ENCODE data around the gene TGFBR2. TPM values are rescaled to one million over a fixed set of nuclear protein-coding genes. Genes with fewer than 3 reads are reported as not detected.
A peak's percentile ranks its signal among the peaks of the same experiment; 100 is the strongest.

Gene TGFBR2
- polyA plus RNA-seq, 3 donors = 46.6 to 60.3 (median 57.0) TPM

DNA sequence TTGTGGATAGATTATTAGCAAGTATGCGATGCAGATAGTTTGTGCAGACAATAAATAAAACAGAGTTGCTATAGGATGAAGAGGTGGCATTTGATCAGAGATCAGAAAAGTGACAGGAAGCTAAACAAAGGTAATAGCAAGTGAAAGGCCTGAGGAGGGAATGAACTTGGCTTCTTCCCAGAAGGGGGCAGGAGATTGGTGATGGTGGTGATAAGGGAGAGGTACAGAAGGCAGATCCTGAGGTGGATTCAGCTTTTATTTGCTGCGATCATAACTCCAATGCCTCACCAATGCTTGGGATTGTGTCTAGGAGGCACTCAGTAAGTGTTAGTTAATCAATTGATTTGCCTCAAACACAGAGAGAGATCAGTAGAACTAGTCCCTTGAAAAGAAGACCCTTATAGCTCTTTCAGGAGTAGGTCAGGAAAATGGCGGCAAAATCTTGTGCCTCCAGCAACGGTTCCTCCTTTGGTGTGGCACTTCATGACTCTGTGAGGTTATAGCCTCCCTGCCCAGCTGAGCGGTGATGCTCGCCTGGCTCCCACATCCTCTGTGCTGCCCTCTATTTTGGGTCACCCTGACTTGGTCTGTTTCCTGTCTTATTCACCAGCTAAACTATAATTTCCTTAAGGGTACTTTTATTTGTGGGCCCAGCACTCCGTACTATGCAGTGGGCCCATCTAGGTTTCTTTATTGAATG lies 37.5 kb downstream of the TGFBR2 start:
- Mint-ChIP-seq H3K27me3 (ENCODE audit: low read depth in 3 of 3) (no peaks in the 10 kb centered on the region), H3K36me3 (peaks cover 47 to 59% of the 10 kb centered on the region in 2 donors), H3K27ac (peak overlapping the region; percentile 76 to 90 (median 81)), H3K4me1 (peaks cover 95% of the 10 kb centered on the region), H3K4me3 (peak overlapping the region in 1 of 2 donors; percentile 62), H3K9me3 (no peaks in the 10 kb centered on the region)
- intact Hi-C loops (cut with micrococcal nuclease) = loop anchor here (5.0 to 10.0 kb wide), 2 partner anchors 37 to 901 kb away; partner anchors contain the start of gene TGFBR2 (in 1 of the 2)
- no peaks in the 10 kb centered on the region for H3K9me3 ChIP-seq (replicated peaks in 1 of 2; ENCODE audit: control insufficient read depth in 1 of 2, insufficient read depth in 1 of 2, low read length in 2 of 2)
- H4K20me1 ChIP-seq (ENCODE audit: insufficient read depth, low read length) = peaks cover 61% of the 10 kb centered on the region
- H2AFZ ChIP-seq (ENCODE audit: insufficient read depth, low read depth, low read length, poor library complexity, severe bottlenecking) = no peak overlapping the region
- H3K9ac ChIP-seq (ENCODE audit: insufficient read depth, low read length, poor library complexity, severe bottlenecking) = no peak overlapping the region
- peaks cover 94% of the 10 kb centered on the region for H3K79me2 ChIP-seq (ENCODE audit: insufficient read depth, low read length)
- peaks cover 10 to 36% of the 10 kb centered on the region in 2 donors for H3K36me3 ChIP-seq (replicated peaks in 1 of 2; ENCODE audit: control insufficient read depth in 1 of 2, insufficient read depth in 2 of 2, low read length in 2 of 2)
- no peaks in the 10 kb centered on the region for H3K27me3 ChIP-seq (ENCODE audit: control insufficient read depth in 2 of 2, insufficient read depth in 2 of 2, low read length in 2 of 2)
- peaks cover 97 to 100% of the 10 kb centered on the region in 2 donors for H3K4me1 ChIP-seq (ENCODE audit: control insufficient read depth in 1 of 2, insufficient read depth in 2 of 2, low read length in 2 of 2)
- peak overlapping the region; percentile 62 to 89 for H3K27ac ChIP-seq (ENCODE audit: low read depth in 1 of 2, low read length in 2 of 2)
- peak overlapping the region in 1 of 3 experiments; percentile 44 for H3K4me3 ChIP-seq (replicated peaks in 1 of 3; ENCODE audit: low read depth in 2 of 3, low read length in 3 of 3)
- TF ChIP-seq, protein P1, sequence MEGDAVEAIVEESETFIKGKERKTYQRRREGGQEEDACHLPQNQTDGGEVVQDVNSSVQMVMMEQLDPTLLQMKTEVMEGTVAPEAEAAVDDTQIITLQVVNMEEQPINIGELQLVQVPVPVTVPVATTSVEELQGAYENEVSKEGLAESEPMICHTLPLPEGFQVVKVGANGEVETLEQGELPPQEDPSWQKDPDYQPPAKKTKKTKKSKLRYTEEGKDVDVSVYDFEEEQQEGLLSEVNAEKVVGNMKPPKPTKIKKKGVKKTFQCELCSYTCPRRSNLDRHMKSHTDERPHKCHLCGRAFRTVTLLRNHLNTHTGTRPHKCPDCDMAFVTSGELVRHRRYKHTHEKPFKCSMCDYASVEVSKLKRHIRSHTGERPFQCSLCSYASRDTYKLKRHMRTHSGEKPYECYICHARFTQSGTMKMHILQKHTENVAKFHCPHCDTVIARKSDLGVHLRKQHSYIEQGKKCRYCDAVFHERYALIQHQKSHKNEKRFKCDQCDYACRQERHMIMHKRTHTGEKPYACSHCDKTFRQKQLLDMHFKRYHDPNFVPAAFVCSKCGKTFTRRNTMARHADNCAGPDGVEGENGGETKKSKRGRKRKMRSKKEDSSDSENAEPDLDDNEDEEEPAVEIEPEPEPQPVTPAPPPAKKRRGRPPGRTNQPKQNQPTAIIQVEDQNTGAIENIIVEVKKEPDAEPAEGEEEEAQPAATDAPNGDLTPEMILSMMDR (IDR thresholded peaks at IDR 0.05) = no peak
- H3K4me2 ChIP-seq (replicated peaks; ENCODE audit: extremely low read depth, low read length, poor library complexity, severe bottlenecking) = peak overlapping the region; percentile 63
- WGBS (ENCODE audit: insufficient coverage) = 18% methylated on average over 5 of the region's 7 CpGs
- peak in 2 of 3 donors; percentile 46 to 50 for DNase-seq

DNA sequence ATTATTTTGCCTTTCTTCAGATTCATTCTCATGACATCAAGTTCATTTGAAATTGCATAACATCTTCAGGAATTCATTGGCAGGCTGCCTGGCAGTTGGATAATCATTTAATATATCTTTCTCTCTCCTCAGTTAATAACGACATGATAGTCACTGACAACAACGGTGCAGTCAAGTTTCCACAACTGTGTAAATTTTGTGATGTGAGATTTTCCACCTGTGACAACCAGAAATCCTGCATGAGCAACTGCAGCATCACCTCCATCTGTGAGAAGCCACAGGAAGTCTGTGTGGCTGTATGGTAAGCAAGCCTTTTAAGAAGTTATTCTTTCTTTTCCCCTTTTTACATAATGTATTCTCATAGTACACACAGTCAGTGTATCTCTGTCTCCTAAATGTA lies 38.2 kb downstream of the TGFBR2 start:
- peak in 2 of 3 donors; percentile 33 to 43 for DNase-seq
- TF ChIP-seq, protein P1 (IDR thresholded peaks at IDR 0.05) = no peak
- Mint-ChIP-seq H3K27ac (peak overlapping the region; percentile 77 to 90 (median 81)), H3K36me3 (peaks cover 51 to 59% of the 10 kb centered on the region in 2 donors), H3K9me3 (no peaks in the 10 kb centered on the region), H3K27me3 (ENCODE audit: low read depth in 3 of 3) (no peaks in the 10 kb centered on the region), H3K4me1 (peaks cover 96% of the 10 kb centered on the region), H3K4me3 (peak overlapping the region in 1 of 2 donors; percentile 16)
- H3K9ac ChIP-seq (ENCODE audit: insufficient read depth, low read length, poor library complexity, severe bottlenecking) = no peak overlapping the region
- peaks cover 54% of the 10 kb centered on the region for H4K20me1 ChIP-seq (ENCODE audit: insufficient read depth, low read length)
- H3K4me1 ChIP-seq (ENCODE audit: control insufficient read depth in 1 of 2, insufficient read depth in 2 of 2, low read length in 2 of 2) = peaks cover 96 to 100% of the 10 kb centered on the region in 2 donors
- H3K36me3 ChIP-seq (replicated peaks in 1 of 2; ENCODE audit: control insufficient read depth in 1 of 2, insufficient read depth in 2 of 2, low read length in 2 of 2) = peaks cover 10 to 40% of the 10 kb centered on the region in 2 donors
- no peak overlapping the region for H2AFZ ChIP-seq (ENCODE audit: insufficient read depth, low read depth, low read length, poor library complexity, severe bottlenecking)
- peak overlapping the region; percentile 63 for H3K4me2 ChIP-seq (replicated peaks; ENCODE audit: extremely low read depth, low read length, poor library complexity, severe bottlenecking)
- H3K27ac ChIP-seq (ENCODE audit: low read depth in 1 of 2, low read length in 2 of 2) = peak overlapping the region in 1 of 2 donors; percentile 89
- H3K9me3 ChIP-seq (replicated peaks in 1 of 2; ENCODE audit: control insufficient read depth in 1 of 2, insufficient read depth in 1 of 2, low read length in 2 of 2) = no peaks in the 10 kb centered on the region
- H3K79me2 ChIP-seq (ENCODE audit: insufficient read depth, low read length) = peaks cover 91% of the 10 kb centered on the region
- WGBS (ENCODE audit: insufficient coverage) = no CpG with 5 or more reads among the region's 2 CpGs
- H3K4me3 ChIP-seq (replicated peaks in 1 of 3; ENCODE audit: low read depth in 2 of 3, low read length in 3 of 3) = peak overlapping the region in 1 of 3 experiments; percentile 44
- intact Hi-C loops (cut with micrococcal nuclease) = loop anchor here (5.0 to 10.0 kb wide), 2 partner anchors 37 to 900 kb away; partner anchors contain the start of gene TGFBR2 (in 2 of the 2)
- H3K27me3 ChIP-seq (ENCODE audit: control insufficient read depth in 2 of 2, insufficient read depth in 2 of 2, low read length in 2 of 2) = no peaks in the 10 kb centered on the region

All from CD14-positive monocyte (primary cell).